LNCaP clone FGC (cell line): ENCODE results near the gene ALKBH5.

Experiments used
- DNase-seq: peaks from one replicate; pipeline ENCODE4 v3.0.0-alpha.2; 2011; ENCODE audit warnings: low read depth
- H3K4me3 ChIP-seq: 2 replicates; pipeline ENCODE4 v1.5.1; 2011; ENCODE audit warnings: mild to moderate bottlenecking, low read depth, low read length, control low read depth
- TF ChIP-seq, protein P1 (sequence below): IDR thresholded peaks from 2 replicates; pipeline ENCODE4 v1.5.1; 2012; ENCODE audit warnings: mild to moderate bottlenecking; ENCODE audit not compliant: control insufficient read depth, insufficient read depth; ENCODE audit errors: extremely low read depth

Gene ALKBH5

DNA sequence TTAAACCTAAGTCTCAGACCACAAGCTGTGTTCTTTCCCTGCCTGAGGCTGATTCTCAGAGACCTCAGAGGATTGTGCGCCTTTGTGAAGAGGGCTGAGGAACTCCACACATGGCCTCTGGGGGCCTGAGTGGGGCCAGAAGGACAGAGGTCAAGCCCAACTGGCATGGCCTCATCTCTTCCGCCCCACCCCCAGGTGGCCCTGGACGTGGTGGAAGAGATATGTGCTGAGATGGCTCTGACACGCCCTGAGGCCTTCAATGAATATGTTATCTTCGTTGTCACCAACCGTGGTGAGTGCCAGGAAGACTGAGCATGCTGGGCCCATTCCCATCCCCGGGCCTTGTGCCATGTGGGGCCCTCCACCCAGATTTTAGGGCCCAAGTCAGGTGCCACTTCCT is 20.1 kb upstream of the ALKBH5 start:
- no peak for DNase-seq
- TF ChIP-seq, protein P1, sequence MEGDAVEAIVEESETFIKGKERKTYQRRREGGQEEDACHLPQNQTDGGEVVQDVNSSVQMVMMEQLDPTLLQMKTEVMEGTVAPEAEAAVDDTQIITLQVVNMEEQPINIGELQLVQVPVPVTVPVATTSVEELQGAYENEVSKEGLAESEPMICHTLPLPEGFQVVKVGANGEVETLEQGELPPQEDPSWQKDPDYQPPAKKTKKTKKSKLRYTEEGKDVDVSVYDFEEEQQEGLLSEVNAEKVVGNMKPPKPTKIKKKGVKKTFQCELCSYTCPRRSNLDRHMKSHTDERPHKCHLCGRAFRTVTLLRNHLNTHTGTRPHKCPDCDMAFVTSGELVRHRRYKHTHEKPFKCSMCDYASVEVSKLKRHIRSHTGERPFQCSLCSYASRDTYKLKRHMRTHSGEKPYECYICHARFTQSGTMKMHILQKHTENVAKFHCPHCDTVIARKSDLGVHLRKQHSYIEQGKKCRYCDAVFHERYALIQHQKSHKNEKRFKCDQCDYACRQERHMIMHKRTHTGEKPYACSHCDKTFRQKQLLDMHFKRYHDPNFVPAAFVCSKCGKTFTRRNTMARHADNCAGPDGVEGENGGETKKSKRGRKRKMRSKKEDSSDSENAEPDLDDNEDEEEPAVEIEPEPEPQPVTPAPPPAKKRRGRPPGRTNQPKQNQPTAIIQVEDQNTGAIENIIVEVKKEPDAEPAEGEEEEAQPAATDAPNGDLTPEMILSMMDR: no peak
- no peak overlapping the region for H3K4me3 ChIP-seq

DNA sequence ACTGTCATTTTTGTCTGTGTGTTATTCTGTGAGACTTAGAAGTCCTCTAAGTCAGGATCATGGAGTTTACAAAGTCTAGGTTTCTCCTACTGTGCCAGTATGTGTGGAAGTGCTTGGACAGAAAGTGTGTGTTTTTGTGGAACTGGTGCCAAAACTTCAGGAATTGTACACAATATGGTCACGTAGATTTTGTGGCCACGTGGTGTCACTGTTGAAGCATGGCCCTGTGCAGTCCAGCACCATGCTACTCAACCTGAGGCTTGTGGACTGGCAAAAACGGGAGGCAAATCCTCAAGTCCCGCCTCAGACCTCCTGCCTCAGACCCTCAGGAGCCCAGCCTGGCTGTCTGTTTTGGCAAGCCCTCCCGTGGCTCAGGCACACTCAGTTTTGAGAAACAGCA is 16.7 kb upstream of the ALKBH5 start:
- peak; percentile 67 for DNase-seq
- TF ChIP-seq, protein P1: peak; percentile 47
- H3K4me3 ChIP-seq: no peak overlapping the region

DNA sequence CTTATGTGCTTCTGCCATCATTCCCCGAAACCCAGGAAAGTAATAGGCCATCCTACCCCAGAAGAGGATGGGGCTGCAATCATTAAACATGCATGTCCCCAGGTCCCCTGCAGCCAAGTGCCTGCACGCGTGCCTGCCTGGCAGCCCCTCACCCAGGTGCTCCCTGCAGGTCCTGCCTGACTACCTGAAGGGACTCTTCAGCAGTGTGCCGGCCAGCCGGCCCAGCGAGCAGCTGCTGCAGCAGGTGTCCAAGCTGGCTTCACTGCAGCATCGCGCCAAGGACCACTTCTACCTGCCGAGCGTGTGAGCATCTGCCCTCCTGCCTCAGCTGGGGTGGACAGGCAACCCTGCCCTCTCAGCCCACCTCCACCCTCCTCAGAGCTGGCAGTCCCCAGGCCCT is 16.2 kb upstream of the ALKBH5 start:
- DNase-seq: no peak
- TF ChIP-seq, protein P1: no peak
- H3K4me3 ChIP-seq: no peak overlapping the region

DNA sequence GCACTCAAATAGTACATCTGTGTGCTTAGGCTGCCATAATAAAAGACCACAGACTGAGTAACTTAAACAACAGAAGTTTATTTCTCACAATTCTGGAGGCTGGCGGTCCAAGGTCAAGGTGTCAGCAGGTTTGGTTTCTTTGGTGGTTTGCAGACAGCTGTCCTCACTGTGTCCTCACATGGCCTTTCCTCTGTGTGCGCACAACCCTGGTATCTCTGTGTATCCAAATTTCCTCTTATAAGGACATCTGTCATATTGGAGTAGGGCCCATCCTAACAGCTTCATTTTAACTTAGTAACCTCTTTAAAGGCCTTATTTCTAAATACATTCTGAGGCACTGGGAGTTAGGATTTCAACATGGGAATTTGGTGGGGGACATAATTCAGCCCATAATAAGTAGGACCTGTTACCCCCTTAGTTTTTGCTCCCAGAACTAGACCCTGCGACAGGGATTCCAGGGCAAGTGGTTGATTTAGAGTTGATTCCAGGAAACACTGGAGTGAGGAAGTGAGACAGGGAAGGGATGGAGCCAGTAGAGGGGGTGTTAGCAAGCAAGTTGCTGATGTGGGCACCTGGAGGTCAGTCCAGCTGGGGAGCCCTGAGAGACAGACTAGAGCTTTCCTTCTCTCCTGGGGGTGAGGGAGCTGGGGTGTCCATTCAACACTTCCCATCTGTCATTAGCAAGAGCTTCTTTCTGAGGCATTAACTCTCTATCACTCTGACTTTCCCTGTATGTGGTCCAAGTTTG is 10.9 kb upstream of the ALKBH5 start:
- DNase-seq: no peak
- H3K4me3 ChIP-seq: no peak overlapping the region
- TF ChIP-seq, protein P1: no peak

DNA sequence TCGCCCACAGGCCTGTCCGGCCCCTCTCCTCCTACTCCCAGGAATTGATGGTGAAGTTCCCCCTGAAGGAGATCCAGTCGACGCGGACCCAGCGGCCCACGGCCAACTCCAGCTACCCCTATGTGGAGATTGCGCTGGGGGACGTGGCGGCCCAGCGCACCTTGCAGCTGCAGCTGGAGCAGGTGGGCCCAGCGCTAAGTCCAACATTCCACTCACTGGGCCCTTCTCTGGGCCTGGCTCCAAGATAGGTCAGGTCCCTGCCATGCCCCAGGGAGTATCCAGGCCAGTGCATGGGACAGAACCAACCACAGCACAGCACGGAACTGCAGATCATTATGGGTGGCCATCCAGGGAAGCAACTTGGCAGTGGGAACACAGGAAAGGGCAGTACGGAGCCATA is 9.9 kb upstream of the ALKBH5 start:
- no peak overlapping the region for H3K4me3 ChIP-seq
- DNase-seq: no peak
- TF ChIP-seq, protein P1: no peak

DNA sequence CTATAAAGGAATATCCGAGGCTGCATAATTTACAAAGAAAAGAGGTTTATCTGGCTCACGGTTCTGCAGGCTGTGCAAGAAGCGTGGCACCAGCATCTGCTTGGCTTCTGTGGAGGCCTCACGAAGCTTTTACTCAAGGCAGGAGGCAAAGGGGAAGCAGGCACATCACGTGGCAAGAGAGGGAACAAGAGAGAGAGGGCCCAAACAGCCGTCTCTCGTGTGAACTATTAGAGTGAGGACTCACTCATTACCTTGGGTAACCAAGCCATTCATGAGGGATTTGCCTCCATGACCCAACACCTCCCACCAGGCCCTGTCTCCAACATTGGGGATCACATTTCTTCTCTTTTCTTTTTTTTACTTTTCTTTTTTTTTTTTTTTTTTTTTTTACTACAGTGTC is 7.5 kb upstream of the ALKBH5 start:
- DNase-seq: no peak
- no peak overlapping the region for H3K4me3 ChIP-seq
- TF ChIP-seq, protein P1: no peak

DNA sequence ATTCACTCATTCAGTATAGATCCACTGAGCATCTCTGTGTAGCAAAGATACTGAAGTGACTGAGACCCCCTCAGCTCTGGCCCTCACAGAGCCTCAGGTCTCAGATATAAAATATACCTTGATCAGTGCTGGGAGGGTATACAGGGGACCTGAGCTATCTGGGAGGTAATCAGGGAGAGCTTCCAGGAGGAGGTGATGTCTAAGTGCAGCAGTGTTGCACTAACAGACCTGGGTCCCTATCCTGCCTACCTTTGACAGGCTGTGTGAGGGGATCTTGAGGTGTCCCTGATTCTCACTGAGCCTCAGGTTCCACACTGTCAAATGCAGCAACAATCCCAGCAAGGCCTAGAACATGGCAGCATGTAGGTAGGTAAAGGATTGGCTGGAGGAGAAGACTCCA is 6.5 kb upstream of the ALKBH5 start:
- no peak for DNase-seq
- H3K4me3 ChIP-seq: no peak overlapping the region
- TF ChIP-seq, protein P1: no peak
